ENCODE results near the gene RBM39.

- TF ChIP-seq TCF7L2 (IDR thresholded peaks at IDR 0.05; ENCODE audit: low read depth, low read length) = no peak
- no peak for TF ChIP-seq CTCF (IDR thresholded peaks at IDR 0.05)
- TF ChIP-seq, protein P1, sequence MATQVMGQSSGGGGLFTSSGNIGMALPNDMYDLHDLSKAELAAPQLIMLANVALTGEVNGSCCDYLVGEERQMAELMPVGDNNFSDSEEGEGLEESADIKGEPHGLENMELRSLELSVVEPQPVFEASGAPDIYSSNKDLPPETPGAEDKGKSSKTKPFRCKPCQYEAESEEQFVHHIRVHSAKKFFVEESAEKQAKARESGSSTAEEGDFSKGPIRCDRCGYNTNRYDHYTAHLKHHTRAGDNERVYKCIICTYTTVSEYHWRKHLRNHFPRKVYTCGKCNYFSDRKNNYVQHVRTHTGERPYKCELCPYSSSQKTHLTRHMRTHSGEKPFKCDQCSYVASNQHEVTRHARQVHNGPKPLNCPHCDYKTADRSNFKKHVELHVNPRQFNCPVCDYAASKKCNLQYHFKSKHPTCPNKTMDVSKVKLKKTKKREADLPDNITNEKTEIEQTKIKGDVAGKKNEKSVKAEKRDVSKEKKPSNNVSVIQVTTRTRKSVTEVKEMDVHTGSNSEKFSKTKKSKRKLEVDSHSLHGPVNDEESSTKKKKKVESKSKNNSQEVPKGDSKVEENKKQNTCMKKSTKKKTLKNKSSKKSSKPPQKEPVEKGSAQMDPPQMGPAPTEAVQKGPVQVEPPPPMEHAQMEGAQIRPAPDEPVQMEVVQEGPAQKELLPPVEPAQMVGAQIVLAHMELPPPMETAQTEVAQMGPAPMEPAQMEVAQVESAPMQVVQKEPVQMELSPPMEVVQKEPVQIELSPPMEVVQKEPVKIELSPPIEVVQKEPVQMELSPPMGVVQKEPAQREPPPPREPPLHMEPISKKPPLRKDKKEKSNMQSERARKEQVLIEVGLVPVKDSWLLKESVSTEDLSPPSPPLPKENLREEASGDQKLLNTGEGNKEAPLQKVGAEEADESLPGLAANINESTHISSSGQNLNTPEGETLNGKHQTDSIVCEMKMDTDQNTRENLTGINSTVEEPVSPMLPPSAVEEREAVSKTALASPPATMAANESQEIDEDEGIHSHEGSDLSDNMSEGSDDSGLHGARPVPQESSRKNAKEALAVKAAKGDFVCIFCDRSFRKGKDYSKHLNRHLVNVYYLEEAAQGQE (IDR thresholded peaks at IDR 0.05; ENCODE audit: insufficient read depth in 1 of 2, low read depth in 2 of 2, low read length in 1 of 2) = no peak
- TF ChIP-seq POLR2AphosphoS5 (IDR thresholded peaks at IDR 0.05; ENCODE audit: low read depth, low read length) = no peak
- no peak for TF ChIP-seq SIN3A (IDR thresholded peaks at IDR 0.05; ENCODE audit: borderline replicate concordance, insufficient read depth, low read depth, low read length)
These were observed 25.7 kb downstream of the RBM39 start for GRCh38 chr20:35716330-35716729.

Measured in Panc1 (cell line).